Duodenal mucosa (tissue), 2 donors: ENCODE data around the gene UBE4A.

Experiments
- H3K27ac ChIP-seq: one replicate; pipeline ENCODE4 v1.7.0; 2013; ENCODE audit warnings: low read depth, low read length
- H3K27me3 ChIP-seq, 2 donors: one replicate each; pipeline ENCODE4 v1.7.0; 2013; ENCODE audit warnings: low read length in 2 of 2, control low read depth in 1 of 2; ENCODE audit not compliant: insufficient read depth in 2 of 2, control insufficient read depth in 1 of 2
- H3K36me3 ChIP-seq, 2 donors: one replicate each; pipeline ENCODE4 v1.7.0; 2013; ENCODE audit warnings: low read length in 2 of 2, control low read depth in 1 of 2; ENCODE audit not compliant: insufficient read depth in 2 of 2, control insufficient read depth in 1 of 2
- H3K4me1 ChIP-seq, 2 donors: one replicate each; pipeline ENCODE4 v1.7.0; 2013; ENCODE audit warnings: low read length in 2 of 2, control low read depth in 1 of 2; ENCODE audit not compliant: insufficient read depth in 2 of 2, control insufficient read depth in 1 of 2
- H3K4me3 ChIP-seq, 2 donors: one replicate each; pipeline ENCODE4 v1.7.0; 2013; ENCODE audit warnings: low read length in 2 of 2, low read depth in 1 of 2
- H3K9ac ChIP-seq, 2 donors: one replicate each; pipeline ENCODE4 v1.7.0; 2013; ENCODE audit warnings: low read length in 2 of 2, low read depth in 1 of 2
- H3K9me3 ChIP-seq, 2 donors: one replicate each; pipeline ENCODE4 v1.7.0; 2013; ENCODE audit warnings: low read length in 2 of 2, control low read depth in 1 of 2; ENCODE audit not compliant: control insufficient read depth in 1 of 2

Gene UBE4A

GRCh38 chr11:118447423-118447822 is 88.0 kb downstream of the UBE4A start:
- H3K27me3 ChIP-seq: no peaks in the 10 kb centered on the region
- H3K27ac ChIP-seq: no peak overlapping the region
- H3K4me1 ChIP-seq: peaks cover 16 to 33% of the 10 kb centered on the region in 2 donors
- H3K36me3 ChIP-seq: peaks cover 4 to 6% of the 10 kb centered on the region in 2 donors
- H3K4me3 ChIP-seq: no peak overlapping the region
- no peak overlapping the region for H3K9ac ChIP-seq
- no peaks in the 10 kb centered on the region for H3K9me3 ChIP-seq

GRCh38 chr11:118448294-118448693 is 88.9 kb downstream of the UBE4A start:
- Histone ChIP-seq H3K36me3 (peaks cover 4 to 7% of the 10 kb centered on the region in 2 donors), H3K27me3 (no peaks in the 10 kb centered on the region), H3K9ac (no peak overlapping the region), H3K4me3 (no peak overlapping the region), H3K9me3 (no peaks in the 10 kb centered on the region), H3K4me1 (peaks cover 9 to 24% of the 10 kb centered on the region in 2 donors), H3K27ac (no peak overlapping the region)
